K562 (cell line): ENCODE results near the gene ZNF37A. TPM values are rescaled to one million over a fixed set of nuclear protein-coding genes. Genes with fewer than 3 reads are reported as not detected.
"Not testable (repeated sequence)": the region's sequence is repeated elsewhere in the genome, so short reads cannot be mapped to it uniquely, and the experiment has no call there.

ENCODE experiments used
- ATAC-seq: fragments of 200-7000 bp; cut with Tn5 transposase; 3 replicates; pipeline ENCODE4 v1.9.1; 2020; ENCODE audit warnings: moderate library complexity
- BruUV-seq: library from RNA; stranded (reverse); fragments of 400-500 nt; replicated peaks from 2 replicates; lab custom pipeline; 2021; lab: Mats Ljungman, UMichigan
- CTCF ChIA-PET: fragments of 300-600 bp; formaldehyde crosslinking; extraction: SDS; loops from one replicate; lab custom pipeline; 2021; ENCODE audit warnings: low intra/inter-chr PET ratio; lab: Yijun Ruan, JAX
- POLR2A ChIA-PET: fragments of 300-600, 350-650 bp; sonication (Branson Sonifier 250); formaldehyde crosslinking; extraction: SDS; loops from one replicate; lab custom pipeline; 2021; ENCODE audit warnings: antibody characterized with exemption, inconsistent platforms; lab: Yijun Ruan, JAX
- DNase-seq, 4 experiments: peaks; one replicate each; pipeline versions ENCODE4 v3.0.0 to v3.0.0-alpha.2; 2011 to 2018; ENCODE audit warnings: low spot score in 3 of 4, mixed read lengths in 3 of 4; ENCODE audit errors: extremely low read depth in 1 of 4
- FAIRE-seq: peaks from 2 replicates; lab custom pipeline; 2011; peaks lifted over from hg19 to GRCh38; lab: Jason Lieb, UNC
- H2AFZ ChIP-seq: 2 replicates; pipeline ENCODE4 v1.6.0; 2011; ENCODE audit warnings: low read depth, low read length, control low read depth, inconsistent platforms
- H3K27ac ChIP-seq: fragments of 200-600 bp; 3 replicates; pipeline ENCODE4 v1.8.0; 2011; ENCODE audit warnings: low read depth, mild to moderate bottlenecking, control low read depth, inconsistent platforms, low read length, moderate library complexity, mixed read lengths; ENCODE audit errors: extremely low read depth
- H3K27me3 ChIP-seq, 2 experiments: fragments of 300-600 bp in 1 of 2; 2 replicates in 1 of 2; 3 replicates in 1 of 2; pipeline versions ENCODE4 v1.6.0 to v1.8.0; 2011; ENCODE audit warnings: inconsistent platforms in 2 of 2, low read length in 2 of 2, mild to moderate bottlenecking in 1 of 2, mixed read lengths in 1 of 2, moderate library complexity in 1 of 2; ENCODE audit not compliant: control insufficient read depth in 2 of 2, insufficient read depth in 2 of 2
- H3K36me3 ChIP-seq: fragments of 300-600 bp; 3 replicates; pipeline ENCODE4 v1.8.0; 2011; ENCODE audit warnings: mild to moderate bottlenecking, low read length, inconsistent platforms; ENCODE audit not compliant: control insufficient read depth, insufficient read depth
- H3K4me1 ChIP-seq, 2 experiments: fragments of 200-600 bp in 1 of 2; replicated peaks in 1 of 2; 2 replicates in 1 of 2; 3 replicates in 1 of 2; pipeline versions ENCODE4 v1.5.1 to v1.8.0; 2011; ENCODE audit warnings: inconsistent platforms in 2 of 2, low read length in 2 of 2, mild to moderate bottlenecking in 1 of 2, mixed read lengths in 1 of 2, moderate library complexity in 1 of 2; ENCODE audit not compliant: control insufficient read depth in 2 of 2, insufficient read depth in 2 of 2
- H3K4me2 ChIP-seq: 2 replicates; pipeline ENCODE4 v1.6.1; 2011; ENCODE audit warnings: low read length, control low read depth, inconsistent platforms, mixed read lengths; ENCODE audit not compliant: insufficient read depth
- H3K4me3 ChIP-seq: fragments of 200-600 bp; sonication (generic), shearing (Covaris generic); 2 replicates; pipeline ENCODE4 v1.5.1; 2016; ENCODE audit warnings: control low read depth, inconsistent platforms
- H3K79me2 ChIP-seq: fragments of 200-600 bp; 3 replicates; pipeline ENCODE4 v1.8.0; 2011; ENCODE audit warnings: low read length, inconsistent platforms; ENCODE audit not compliant: control insufficient read depth, insufficient read depth
- H3K9ac ChIP-seq, 2 experiments: 2 replicates each; pipeline versions ENCODE4 v1.6.0 to v1.6.1; 2011; ENCODE audit warnings: low read depth in 2 of 2, low read length in 2 of 2, control low read depth in 1 of 2, inconsistent platforms in 1 of 2, mild to moderate bottlenecking in 1 of 2, mixed read lengths in 1 of 2; ENCODE audit not compliant: insufficient read depth in 1 of 2
- H3K9me1 ChIP-seq: one replicate; pipeline ENCODE4 v1.6.0; 2011; ENCODE audit warnings: inconsistent platforms, mild to moderate bottlenecking, low read length, moderate library complexity; ENCODE audit not compliant: control insufficient read depth, insufficient read depth
- H3K9me3 ChIP-seq: replicated peaks from 2 replicates; pipeline ENCODE4 v1.5.1; 2011; ENCODE audit warnings: low read depth, low read length, inconsistent platforms; ENCODE audit not compliant: control insufficient read depth, insufficient read depth
- H4K20me1 ChIP-seq: replicated peaks from 2 replicates; pipeline ENCODE4 v1.6.1; 2011; ENCODE audit warnings: low read length, inconsistent platforms, mixed read lengths; ENCODE audit not compliant: control insufficient read depth, insufficient read depth
- CBX3 ChIP-seq, 2 experiments: IDR thresholded peaks; 1 replicate in 1 of 2; 2 replicates in 1 of 2; pipeline ENCODE4 v1.6.1; 2012; ENCODE audit warnings: inconsistent platforms in 2 of 2, low read length in 2 of 2, borderline replicate concordance in 1 of 2, control low read depth in 1 of 2
- TRIM24 ChIP-seq, 2 experiments: fragments of 450-650 bp; IDR thresholded peaks; 2 replicates each; pipeline ENCODE4 v1.6.1; 2016
- TRIM28 ChIP-seq: fragments of 450-650 bp; IDR thresholded peaks from 2 replicates; pipeline ENCODE4 v1.6.1; 2017
- ZNF133 ChIP-seq: fragments of 250-450 bp; sonication (Bioruptor Pico); IDR thresholded peaks from 2 replicates; pipeline ENCODE4 v1.4.0; 2020; ENCODE audit warnings: mild to moderate bottlenecking
- ZNF75A ChIP-seq: fragments of 450-650 bp; formaldehyde crosslinking; IDR thresholded peaks from 2 replicates; pipeline ENCODE4 v1.4.0; 2020; ENCODE audit warnings: mild to moderate bottlenecking
- WGBS: fragments of 100-300 bp; shearing (Covaris generic); methylation state at CpG from one replicate; pipeline ENCODE4 v1.1.6; 2016; ENCODE audit warnings: low coverage, mixed read lengths; ENCODE audit not compliant: insufficient coverage; ENCODE audit errors: missing lambda C conversion rate; 5-methylcytosine and 5-hydroxymethylcytosine counted together
- in situ Hi-C: fragments of 300-500 bp; cut with MboI; formaldehyde crosslinking; loops from 4 replicates; pipeline ENCODE4 v1.15.0; 2018; ENCODE audit warnings: inconsistent platforms, mixed read lengths
- intact Hi-C: fragments of 100-400 bp; cut with micrococcal nuclease; formaldehyde crosslinking; loops from 2 replicates; pipeline ENCODE4 v1.14.2; 2022
- polyA plus RNA-seq, 8 experiments: library from polyadenylated mRNA; depleted of rRNA in 4 of 8; stranded (reverse) in 5 of 8; unstranded in 3 of 8; fragments of >200 nt; fragmentation: Nextera tagmentation in 2 of 8; fragmentation: Illumina TruSeq in 1 of 8; extraction: Ambion mirVana in 2 of 8; extraction: Trizol in 1 of 8; gene quantifications; 2 replicates each; pipeline versions ENCODE4 v1.2.1 to v1.2.3, GENCODE V29; 2011 to 2014; ENCODE audit warnings: inconsistent platforms in 1 of 8, missing spikeins in 1 of 8
- total RNA-seq, 7 experiments: library from RNA; depleted of rRNA in 6 of 7; stranded (reverse); fragments of >200 nt in 6 of 7; fragmentation: Illumina TruSeq in 2 of 7; extraction: Trizol in 2 of 7; gene quantifications; 2 replicates each; pipeline versions ENCODE4 v1.2.1 to v1.2.3, GENCODE V29; 2011 to 2021; ENCODE audit warnings: low replicate concordance in 1 of 7
- TF ChIP-seq, protein P1 (sequence below), 2 experiments: fragments of 450-650 bp in 1 of 2; sonication (generic) in 1 of 2; formaldehyde crosslinking in 1 of 2; IDR thresholded peaks in 1 of 2; conservative IDR thresholded peaks in 1 of 2; 2 replicates each; pipeline versions ENCODE4 v1.6.1 to v1.8.1; 2016 to 2023; ENCODE audit warnings: mild to moderate bottlenecking in 2 of 2, moderate library complexity in 2 of 2, inconsistent platforms in 1 of 2, missing genetic modification reagents in 1 of 2

Gene ZNF37A
- total and polyA plus RNA-seq, 9 of the 15 experiments (the other 6 are each of a cell fraction or from before 2014, with no cell fraction given): 4.1 to 21.6 (median 16.4) TPM

DNA sequence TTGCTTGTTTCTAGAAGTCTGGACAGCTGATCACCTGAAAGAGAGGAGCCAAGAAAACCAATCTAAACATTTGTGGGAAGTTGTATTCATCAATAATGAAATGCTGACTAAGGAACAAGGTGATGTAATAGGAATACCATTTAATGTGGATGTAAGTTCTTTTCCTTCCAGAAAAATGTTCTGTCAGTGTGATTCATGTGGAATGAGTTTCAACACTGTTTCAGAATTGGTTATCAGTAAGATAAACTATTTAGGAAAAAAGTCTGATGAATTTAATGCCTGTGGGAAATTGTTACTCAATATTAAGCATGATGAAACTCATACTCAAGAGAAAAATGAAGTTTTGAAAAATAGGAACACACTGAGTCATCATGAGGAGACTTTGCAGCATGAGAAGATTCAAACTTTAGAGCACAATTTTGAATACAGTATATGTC is 39.8 kb upstream of the ZNF37A start:
- ATAC-seq (no peak), DNase-seq (no peak), FAIRE-seq (peak; percentile 19)
- H3K4me2 ChIP-seq: no peak overlapping the region
- no peak overlapping the region for H3K4me3 ChIP-seq
- no peaks in the 10 kb centered on the region for H3K79me2 ChIP-seq
- no peak overlapping the region for H3K9ac ChIP-seq
- H3K27me3 ChIP-seq: no peaks in the 10 kb centered on the region
- H3K27ac ChIP-seq: no peak overlapping the region
- no peaks in the 10 kb centered on the region for H4K20me1 ChIP-seq
- H3K9me1 ChIP-seq: no peaks in the 10 kb centered on the region
- H3K4me1 ChIP-seq: no peaks in the 10 kb centered on the region
- intact Hi-C loops (no loop called here), in situ Hi-C loops (no loop called here)
- H3K9me3 ChIP-seq: peaks cover 15% of the 10 kb centered on the region
- no TSS peak for BruUV-seq
- peaks cover 33% of the 10 kb centered on the region for H3K36me3 ChIP-seq
- no peak overlapping the region for H2AFZ ChIP-seq
- ChIA-PET POLR2A (no interaction called here), CTCF (no interaction called here)
- peak; percentile 29 to 54; a peak in 2 of 4 replicates for TF ChIP-seq TRIM24 (IDR thresholded peaks at IDR 0.05)
- no peak for TF ChIP-seq ZNF133 (CRISPR knock-in tag)
- TF ChIP-seq, protein P1, sequence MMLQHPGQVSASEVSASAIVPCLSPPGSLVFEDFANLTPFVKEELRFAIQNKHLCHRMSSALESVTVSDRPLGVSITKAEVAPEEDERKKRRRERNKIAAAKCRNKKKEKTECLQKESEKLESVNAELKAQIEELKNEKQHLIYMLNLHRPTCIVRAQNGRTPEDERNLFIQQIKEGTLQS (IDR thresholded peaks at IDR 0.05): 0 out of 2 replicates have a peak, but pooled peaks have one; percentile 8
- TF ChIP-seq, protein P1 (CRISPR knock-in tag; conservative IDR thresholded peaks at IDR 0.05): no peak

DNA sequence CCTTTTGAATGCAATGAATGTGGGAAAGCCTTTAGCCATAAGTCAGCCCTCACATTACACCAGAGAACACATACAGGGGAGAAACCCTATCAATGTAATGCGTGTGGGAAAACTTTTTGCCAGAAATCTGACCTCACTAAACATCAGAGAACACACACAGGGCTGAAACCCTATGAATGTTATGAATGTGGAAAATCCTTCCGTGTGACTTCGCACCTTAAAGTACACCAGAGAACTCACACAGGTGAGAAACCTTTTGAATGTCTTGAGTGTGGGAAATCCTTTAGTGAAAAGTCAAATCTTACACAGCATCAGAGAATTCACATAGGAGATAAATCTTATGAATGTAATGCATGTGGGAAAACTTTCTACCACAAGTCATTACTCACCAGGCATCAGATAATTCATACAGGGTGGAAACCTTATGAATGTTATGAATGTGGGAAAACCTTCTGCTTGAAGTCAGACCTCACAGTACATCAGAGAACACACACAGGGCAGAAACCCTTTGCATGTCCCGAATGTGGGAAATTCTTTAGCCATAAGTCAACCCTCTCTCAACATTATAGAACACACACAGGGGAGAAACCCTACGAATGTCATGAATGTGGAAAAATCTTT is 38.8 kb upstream of the ZNF37A start:
- POLR2A ChIA-PET, FAIRE-seq: not testable (repeated sequence)

DNA sequence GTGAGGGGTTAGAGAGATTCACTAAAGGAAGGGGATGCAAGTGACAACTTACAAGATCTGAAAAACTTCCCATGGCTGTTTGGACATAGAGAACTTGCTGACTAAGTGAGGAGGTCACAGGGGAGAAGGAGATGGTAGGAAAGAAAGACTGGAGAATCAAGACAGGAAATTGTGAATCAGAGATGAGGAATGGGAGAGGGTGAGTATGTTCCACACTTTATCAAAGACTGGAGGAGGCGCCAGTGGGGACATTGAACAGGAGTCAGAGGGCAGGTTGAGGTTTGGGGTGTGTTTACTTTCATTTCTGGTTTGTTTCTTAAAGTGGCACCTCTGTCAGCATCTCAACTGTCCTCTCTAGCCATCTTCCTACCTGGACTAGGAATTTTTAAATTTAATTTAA is 24.5 kb upstream of the ZNF37A start:
- DNase-seq, in situ Hi-C loops, H3K4me3 ChIP-seq, intact Hi-C loops, H2AFZ ChIP-seq, H3K9me1 ChIP-seq, BruUV-seq, FAIRE-seq, H3K27me3 ChIP-seq, H4K20me1 ChIP-seq, POLR2A ChIA-PET, H3K36me3 ChIP-seq, H3K4me2 ChIP-seq, H3K9ac ChIP-seq, H3K27ac ChIP-seq, H3K4me1 ChIP-seq, H3K79me2 ChIP-seq, H3K9me3 ChIP-seq: not testable (repeated sequence)
- peak; percentile 25; the same call in 1 of the 3 replicates for ATAC-seq
- WGBS: 18% methylated on average over 1 of the region's 1 CpG
- CTCF ChIA-PET: interaction anchor here (0.6 kb wide), 1 partner anchor 16 kb away, joined by 4 read pairs; no protein-coding TSS in a partner anchor

More for the DNA sequence above, 38.8 kb upstream of the ZNF37A start:
- H2AFZ ChIP-seq, H3K4me2 ChIP-seq, H3K27me3 ChIP-seq, H3K9ac ChIP-seq, BruUV-seq, H4K20me1 ChIP-seq, H3K4me1 ChIP-seq, ATAC-seq, DNase-seq, in situ Hi-C loops, H3K4me3 ChIP-seq, H3K79me2 ChIP-seq, intact Hi-C loops, H3K27ac ChIP-seq, H3K9me1 ChIP-seq, CTCF ChIA-PET: not testable (repeated sequence)
- Histone ChIP-seq H3K36me3 (peaks cover 33% of the 10 kb centered on the region), H3K9me3 (peaks cover 15% of the 10 kb centered on the region)
- TF ChIP-seq TRIM28 (peak; percentile 63; the same call in 1 of the 2 replicates), ZNF75A (CRISPR knock-in tag) (peak; percentile 92), CBX3 (IDR thresholded peaks at IDR 0.05; ENCODE audit: borderline replicate concordance in 1 of 2, low read length in 2 of 2) (0 out of 3 replicates have a peak, but pooled peaks of 1 of the 2 experiments have one; percentile 29)
- 94% methylated on average over 5 of the region's 5 CpGs for WGBS
